ENCODE measurements around the gene OR2M2. TPM values are rescaled to one million over a fixed set of nuclear protein-coding genes. Genes with fewer than 3 reads are reported as not detected.

OR2M2 gene
- total RNA-seq, 3 donors from 2014 or later (not counting 1 experiment from before 2014, with no cell fraction given): not detected

- Histone ChIP-seq H3K27me3 (ENCODE audit: control insufficient read depth, insufficient read depth, low read length) (no peaks in the 10 kb centered on the region), H3K4me1 (ENCODE audit: control insufficient read depth, insufficient read depth, low read length) (no peaks in the 10 kb centered on the region), H3K4me3 (ENCODE audit: low read length) (no peak overlapping the region), H3K27ac (ENCODE audit: low read length) (no peak overlapping the region), H3K9me3 (ENCODE audit: control insufficient read depth, insufficient read depth, low read length) (no peaks in the 10 kb centered on the region), H3K36me3 (ENCODE audit: control insufficient read depth, insufficient read depth, low read length) (no peaks in the 10 kb centered on the region)
- Mint-ChIP-seq H3K27me3 (ENCODE audit: low read depth in 2 of 2) (no peaks in the 10 kb centered on the region), H3K27ac (no peak overlapping the region), H3K36me3 (no peaks in the 10 kb centered on the region), H3K4me3 (no peak overlapping the region), H3K4me1 (no peaks in the 10 kb centered on the region), H3K9me3 (peaks cover 5 to 6% of the 10 kb centered on the region in 2 donors)
- intact Hi-C loops (cut with micrococcal nuclease): no loop called here
- ATAC-seq (no peak), DNase-seq (no peak)
- 86% methylated on average over 1 of the region's 1 CpG for WGBS (ENCODE audit: insufficient coverage)
- TF ChIP-seq, protein P1, sequence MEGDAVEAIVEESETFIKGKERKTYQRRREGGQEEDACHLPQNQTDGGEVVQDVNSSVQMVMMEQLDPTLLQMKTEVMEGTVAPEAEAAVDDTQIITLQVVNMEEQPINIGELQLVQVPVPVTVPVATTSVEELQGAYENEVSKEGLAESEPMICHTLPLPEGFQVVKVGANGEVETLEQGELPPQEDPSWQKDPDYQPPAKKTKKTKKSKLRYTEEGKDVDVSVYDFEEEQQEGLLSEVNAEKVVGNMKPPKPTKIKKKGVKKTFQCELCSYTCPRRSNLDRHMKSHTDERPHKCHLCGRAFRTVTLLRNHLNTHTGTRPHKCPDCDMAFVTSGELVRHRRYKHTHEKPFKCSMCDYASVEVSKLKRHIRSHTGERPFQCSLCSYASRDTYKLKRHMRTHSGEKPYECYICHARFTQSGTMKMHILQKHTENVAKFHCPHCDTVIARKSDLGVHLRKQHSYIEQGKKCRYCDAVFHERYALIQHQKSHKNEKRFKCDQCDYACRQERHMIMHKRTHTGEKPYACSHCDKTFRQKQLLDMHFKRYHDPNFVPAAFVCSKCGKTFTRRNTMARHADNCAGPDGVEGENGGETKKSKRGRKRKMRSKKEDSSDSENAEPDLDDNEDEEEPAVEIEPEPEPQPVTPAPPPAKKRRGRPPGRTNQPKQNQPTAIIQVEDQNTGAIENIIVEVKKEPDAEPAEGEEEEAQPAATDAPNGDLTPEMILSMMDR (IDR thresholded peaks at IDR 0.05): no peak
Measured at GRCh38 chr1:248155927-248156326, 18.7 kb upstream of the OR2M2 start.

DNA sequence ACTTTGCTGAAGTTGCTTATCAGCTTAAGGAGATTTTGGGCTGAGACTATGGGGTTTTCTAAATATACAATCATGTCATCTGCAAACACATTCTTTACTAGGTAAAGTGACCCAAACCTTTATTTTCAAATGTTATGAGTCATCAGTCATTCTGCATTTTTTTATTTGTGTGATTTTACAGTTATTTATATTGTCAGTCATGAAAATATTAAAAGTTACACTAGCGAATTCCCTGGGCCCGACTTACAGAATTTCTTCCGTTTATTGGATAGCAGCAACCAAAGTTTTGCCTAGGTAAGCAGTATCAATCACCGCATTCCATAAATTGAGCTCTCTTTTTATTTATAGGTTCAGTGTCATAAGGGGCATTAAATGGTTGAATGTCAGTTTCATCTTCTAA is 15.9 kb upstream of the OR2M2 start:
- intact Hi-C loops (cut with micrococcal nuclease): no loop called here
- H3K4me3 Mint-ChIP-seq: no peak overlapping the region
- H3K36me3 Mint-ChIP-seq: no peaks in the 10 kb centered on the region
- WGBS (ENCODE audit: insufficient coverage): 98% methylated on average over 4 of the region's 4 CpGs
- Histone ChIP-seq H3K27me3 (ENCODE audit: control insufficient read depth, insufficient read depth, low read length) (no peaks in the 10 kb centered on the region), H3K4me3 (ENCODE audit: low read length) (no peak overlapping the region), H3K36me3 (ENCODE audit: control insufficient read depth, insufficient read depth, low read length) (no peaks in the 10 kb centered on the region), H3K4me1 (ENCODE audit: control insufficient read depth, insufficient read depth, low read length) (no peaks in the 10 kb centered on the region), H3K9me3 (ENCODE audit: control insufficient read depth, insufficient read depth, low read length) (no peaks in the 10 kb centered on the region), H3K27ac (ENCODE audit: low read length) (no peak overlapping the region)
- no peaks in the 10 kb centered on the region for H3K4me1 Mint-ChIP-seq
- peaks cover 6 to 8% of the 10 kb centered on the region in 2 donors for H3K9me3 Mint-ChIP-seq
- TF ChIP-seq, protein P1 (IDR thresholded peaks at IDR 0.05): no peak
- no peak overlapping the region for H3K27ac Mint-ChIP-seq
- no peak for ATAC-seq
- no peaks in the 10 kb centered on the region for H3K27me3 Mint-ChIP-seq (ENCODE audit: low read depth in 2 of 2)
- DNase-seq: no peak

- no peak for ATAC-seq
- Histone ChIP-seq H3K4me1 (ENCODE audit: control insufficient read depth, insufficient read depth, low read length) (no peaks in the 10 kb centered on the region), H3K27ac (ENCODE audit: low read length) (no peak overlapping the region), H3K4me3 (ENCODE audit: low read length) (no peak overlapping the region), H3K9me3 (ENCODE audit: control insufficient read depth, insufficient read depth, low read length) (peaks cover 5% of the 10 kb centered on the region), H3K36me3 (ENCODE audit: control insufficient read depth, insufficient read depth, low read length) (no peaks in the 10 kb centered on the region), H3K27me3 (ENCODE audit: control insufficient read depth, insufficient read depth, low read length) (no peaks in the 10 kb centered on the region)
- TF ChIP-seq, protein P1 (IDR thresholded peaks at IDR 0.05): no peak
- Mint-ChIP-seq H3K36me3 (no peaks in the 10 kb centered on the region), H3K27ac (no peak overlapping the region), H3K27me3 (ENCODE audit: low read depth in 2 of 2) (no peaks in the 10 kb centered on the region), H3K4me3 (no peak overlapping the region), H3K9me3 (peaks cover 7 to 9% of the 10 kb centered on the region in 2 donors), H3K4me1 (no peaks in the 10 kb centered on the region)
- no peak for DNase-seq
- 91% methylated on average over 12 of the region's 12 CpGs for WGBS (ENCODE audit: insufficient coverage)
- intact Hi-C loops (cut with micrococcal nuclease): no loop called here
Measured at GRCh38 chr1:248164031-248164430, 10.6 kb upstream of the OR2M2 start.

DNA sequence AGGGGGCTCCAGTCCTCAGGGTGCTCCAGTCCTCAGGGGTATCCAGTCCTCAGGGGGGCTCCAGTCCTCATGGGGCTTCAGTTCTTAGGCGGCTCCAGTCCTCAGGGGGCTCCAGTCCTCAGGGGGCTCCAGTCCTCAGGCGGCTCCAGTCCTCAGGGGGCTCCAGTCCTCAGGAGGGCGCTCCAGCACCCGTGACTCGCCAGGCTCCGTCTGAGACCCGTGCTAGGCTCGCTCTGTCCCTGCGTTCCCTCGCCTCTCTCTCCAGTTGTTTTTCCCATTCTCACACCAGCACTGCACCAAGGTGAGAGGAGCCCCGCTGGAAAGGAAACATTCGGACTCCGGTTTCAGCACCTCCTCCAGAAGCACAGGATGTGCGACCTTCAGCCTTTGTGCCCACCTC is 9.4 kb upstream of the OR2M2 start:
- H3K9me3 Mint-ChIP-seq: peaks cover 5 to 6% of the 10 kb centered on the region in 2 donors
- Histone ChIP-seq H3K36me3 (ENCODE audit: control insufficient read depth, insufficient read depth, low read length) (no peaks in the 10 kb centered on the region), H3K4me1 (ENCODE audit: control insufficient read depth, insufficient read depth, low read length) (no peaks in the 10 kb centered on the region), H3K9me3 (ENCODE audit: control insufficient read depth, insufficient read depth, low read length) (peaks cover 5% of the 10 kb centered on the region), H3K27me3 (ENCODE audit: control insufficient read depth, insufficient read depth, low read length) (no peaks in the 10 kb centered on the region), H3K27ac (ENCODE audit: low read length) (no peak overlapping the region), H3K4me3 (ENCODE audit: low read length) (no peak overlapping the region)
- TF ChIP-seq, protein P1 (IDR thresholded peaks at IDR 0.05): no peak
- H3K27me3 Mint-ChIP-seq (ENCODE audit: low read depth in 2 of 2): no peaks in the 10 kb centered on the region
- H3K27ac Mint-ChIP-seq: no peak overlapping the region
- H3K4me1 Mint-ChIP-seq: no peaks in the 10 kb centered on the region
- DNase-seq (no peak), ATAC-seq (no peak)
- WGBS (ENCODE audit: insufficient coverage): 92% methylated on average over 14 of the region's 14 CpGs
- no peaks in the 10 kb centered on the region for H3K36me3 Mint-ChIP-seq
- no peak overlapping the region for H3K4me3 Mint-ChIP-seq
- intact Hi-C loops (cut with micrococcal nuclease): no loop called here
